ENCODE measurements around the gene MACC1. TPM values are rescaled to one million over a fixed set of nuclear protein-coding genes. Genes with fewer than 3 reads are reported as not detected.

The MACC1 gene
- total RNA-seq, 1 experiment from 2014 or later = 9.4 TPM

- DNase-seq (ENCODE audit: extremely low read depth, low read depth) = no peak
Observed at GRCh38 chr7:20183086-20183485, 34.1 kb downstream of the MACC1 start.

- no peak for DNase-seq (ENCODE audit: extremely low read depth, low read depth)
Observed at GRCh38 chr7:20176578-20177242, 40.5 kb downstream of the MACC1 start.

- DNase-seq (ENCODE audit: extremely low read depth, low read depth) = peak; percentile 81
Observed at GRCh38 chr7:20173828-20174227, 43.4 kb downstream of the MACC1 start.

GRCh38 chr7:20172736-20173334, 44.3 kb downstream of the MACC1 start:
- peak; percentile 77 for DNase-seq (ENCODE audit: extremely low read depth, low read depth)

- DNase-seq (ENCODE audit: extremely low read depth, low read depth) = no peak
Observed at GRCh38 chr7:20170633-20171032, 46.6 kb downstream of the MACC1 start.

- DNase-seq (ENCODE audit: extremely low read depth, low read depth) = no peak
Observed at GRCh38 chr7:20165146-20165510, 52.1 kb downstream of the MACC1 start.

GRCh38 chr7:20164425-20165145, 52.6 kb downstream of the MACC1 start:
- DNase-seq (ENCODE audit: extremely low read depth, low read depth) = no peak

GRCh38 chr7:20162665-20163064, 54.5 kb downstream of the MACC1 start:
- DNase-seq (ENCODE audit: extremely low read depth, low read depth) = no peak

GRCh38 chr7:20159226-20159747, 57.9 kb downstream of the MACC1 start:
- DNase-seq (ENCODE audit: extremely low read depth, low read depth) = no peak

- no peak for DNase-seq (ENCODE audit: extremely low read depth, low read depth)
Observed at GRCh38 chr7:20158684-20159083, 58.5 kb downstream of the MACC1 start.

- DNase-seq (ENCODE audit: extremely low read depth, low read depth) = no peak
Observed at GRCh38 chr7:20157456-20157855, 59.7 kb downstream of the MACC1 start.

GRCh38 chr7:20153999-20154398, 63.2 kb downstream of the MACC1 start:
- DNase-seq (ENCODE audit: extremely low read depth, low read depth) = no peak

GRCh38 chr7:20153567-20153966, 63.6 kb downstream of the MACC1 start:
- DNase-seq (ENCODE audit: extremely low read depth, low read depth) = no peak

GRCh38 chr7:20152511-20152910, 64.7 kb downstream of the MACC1 start:
- DNase-seq (ENCODE audit: extremely low read depth, low read depth) = no peak

GRCh38 chr7:20151708-20152456, 65.3 kb downstream of the MACC1 start:
- DNase-seq (ENCODE audit: extremely low read depth, low read depth) = no peak

GRCh38 chr7:20146451-20146850, 70.7 kb downstream of the MACC1 start:
- DNase-seq (ENCODE audit: extremely low read depth, low read depth) = no peak

- no peak for DNase-seq (ENCODE audit: extremely low read depth, low read depth)
Observed at GRCh38 chr7:20144801-20145200, 72.4 kb downstream of the MACC1 start.

- peak; percentile 85 for DNase-seq (ENCODE audit: extremely low read depth, low read depth)
Observed at GRCh38 chr7:20141666-20142065, 75.5 kb downstream of the MACC1 start.

- DNase-seq (ENCODE audit: extremely low read depth, low read depth) = no peak
Observed at GRCh38 chr7:20141002-20141345, 76.2 kb downstream of the MACC1 start.

- peak; percentile 8 for DNase-seq (ENCODE audit: extremely low read depth, low read depth)
Observed at GRCh38 chr7:20140291-20141001, 76.7 kb downstream of the MACC1 start.

- DNase-seq (ENCODE audit: extremely low read depth, low read depth) = no peak
Observed at GRCh38 chr7:20136647-20137046, 80.5 kb downstream of the MACC1 start.

Measured in NCI-H460 (cell line).